ENCODE results near the gene BTBD19. TPM values are rescaled to one million over a fixed set of nuclear protein-coding genes. Genes with fewer than 3 reads are reported as not detected.
"Not testable (repeated sequence)": the region's sequence is repeated elsewhere in the genome, so short reads cannot be mapped to it uniquely, and the experiment has no call there.

The BTBD19 gene
- total RNA-seq, 2 experiments from 2014 or later: 4.5 to 8.8 TPM

DNA sequence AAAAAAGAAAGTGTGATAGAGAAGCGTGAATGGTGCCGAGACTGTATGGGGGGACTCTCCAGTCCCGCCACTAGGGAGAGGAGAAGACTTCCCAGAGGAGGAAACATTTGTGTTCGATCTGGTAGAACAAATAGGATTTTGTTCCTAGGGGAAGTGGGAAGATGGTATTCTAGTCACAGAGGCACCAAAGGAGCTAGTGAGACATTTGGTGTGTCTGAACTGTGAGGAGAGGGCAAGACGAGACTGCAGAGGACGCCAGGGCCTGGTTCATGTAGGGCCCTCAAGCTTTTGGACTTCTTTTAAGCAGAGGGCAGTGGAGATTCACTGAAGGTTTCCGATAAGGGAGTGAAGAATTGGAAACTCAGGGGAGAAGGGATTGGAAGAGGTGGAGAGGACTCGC, 2.9 kb downstream of the BTBD19 start:
- ATAC-seq: no peak
- H3K27ac Mint-ChIP-seq: peak overlapping the region; percentile 100
- H3K36me3 Mint-ChIP-seq (ENCODE audit: low read depth): peaks cover 55% of the 10 kb centered on the region
- DNase-seq: no peak
- H3K4me3 Mint-ChIP-seq: no peak overlapping the region
- POLR2A ChIA-PET: interaction anchor here (0.7 to 16.7 kb wide), 5 partner anchors 9 to 90 kb away, joined by 3 to 713 read pairs (median 41); partner anchors contain the start of gene PLK3
- no peaks in the 10 kb centered on the region for H3K9me3 Mint-ChIP-seq (ENCODE audit: insufficient read depth)
- H3K4me1 Mint-ChIP-seq (ENCODE audit: low read depth): peaks cover 81% of the 10 kb centered on the region
- CTCF ChIA-PET: interaction anchor here (1.0 to 4.1 kb wide), 3 partner anchors 8 to 25 kb away, joined by 3 to 66 read pairs (median 34); partner anchors contain the start of gene PLK3
- no peaks in the 10 kb centered on the region for H3K27me3 Mint-ChIP-seq (ENCODE audit: low read depth)

DNA sequence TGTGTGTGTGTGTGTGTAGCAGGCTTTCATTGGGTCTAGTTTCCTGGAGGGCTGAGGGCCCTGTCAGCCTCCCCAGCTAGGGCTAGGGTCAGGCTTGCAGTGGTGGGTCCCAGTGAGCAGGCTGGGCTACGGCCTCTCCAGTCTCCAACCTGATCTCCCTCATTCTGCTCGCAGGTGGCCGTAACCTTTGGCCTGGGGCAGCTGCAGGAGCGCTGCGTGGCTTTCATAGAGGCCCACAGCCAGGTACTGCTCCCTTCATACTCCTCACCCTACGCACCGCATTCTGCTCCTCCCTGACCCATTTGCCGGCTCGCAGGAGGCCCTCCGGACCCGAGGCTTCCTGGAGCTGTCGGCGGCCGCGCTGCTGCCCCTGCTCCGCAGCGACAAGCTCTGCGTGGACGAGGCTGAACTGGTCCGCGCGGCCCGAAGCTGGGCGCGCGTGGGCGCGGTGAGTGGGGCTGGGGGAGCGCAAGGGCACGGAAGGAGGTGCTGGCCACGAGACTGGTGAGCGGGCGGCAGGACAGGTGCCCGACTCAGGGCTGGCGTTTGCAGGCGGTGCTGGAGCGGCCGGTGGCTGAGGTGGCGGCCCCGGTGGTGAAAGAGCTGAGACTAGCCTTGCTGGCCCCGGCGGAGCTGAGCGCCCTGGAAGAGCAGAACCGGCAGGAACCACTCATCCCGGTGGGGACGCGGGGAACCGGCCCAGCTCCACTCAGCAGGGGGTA, 4.7 kb downstream of the BTBD19 start:
- Mint-ChIP-seq H3K4me1 (ENCODE audit: low read depth) (peaks cover 70% of the 10 kb centered on the region), H3K4me3 (peak overlapping the region; percentile 84), H3K36me3 (ENCODE audit: low read depth) (peaks cover 40% of the 10 kb centered on the region), H3K27me3 (ENCODE audit: low read depth) (no peaks in the 10 kb centered on the region), H3K9me3 (ENCODE audit: insufficient read depth) (no peaks in the 10 kb centered on the region), H3K27ac (peak overlapping the region; percentile 100)
- POLR2A ChIA-PET: interaction anchor here (0.6 to 16.7 kb wide), 14 partner anchors 7 to 490 kb away, joined by 3 to 713 read pairs (median 8); partner anchors contain the start of genes PLK3, RNU5D-1 and RPS8
- DNase-seq (no peak), ATAC-seq (no peak)
- CTCF ChIA-PET: interaction anchor here (1.3 to 4.0 kb wide), 5 partner anchors 8 to 68 kb away, joined by 3 to 34 read pairs (median 6); partner anchors contain the start of gene PLK3

- Mint-ChIP-seq H3K4me3 (peak overlapping the region; percentile 84), H3K4me1 (ENCODE audit: low read depth) (peaks cover 65% of the 10 kb centered on the region), H3K36me3 (ENCODE audit: low read depth) (peaks cover 20% of the 10 kb centered on the region)
- ATAC-seq; H3K27me3 Mint-ChIP-seq (ENCODE audit: low read depth); H3K27ac Mint-ChIP-seq; DNase-seq; H3K9me3 Mint-ChIP-seq (ENCODE audit: insufficient read depth): not testable (repeated sequence)
- ChIA-PET POLR2A (interaction anchor here (0.7 to 10.0 kb wide), 2 partner anchors 16 to 85 kb away, joined by 3 to 229 read pairs; partner anchors contain the start of genes PLK3 and RNU5D-1), CTCF (interaction anchor here (4.0 kb wide), 1 partner anchor 16 kb away, joined by 34 read pairs; the partner anchor contains the start of gene PLK3)
Observed at GRCh38 chr1:44815926-44816325, 7.6 kb downstream of the BTBD19 start.

DNA sequence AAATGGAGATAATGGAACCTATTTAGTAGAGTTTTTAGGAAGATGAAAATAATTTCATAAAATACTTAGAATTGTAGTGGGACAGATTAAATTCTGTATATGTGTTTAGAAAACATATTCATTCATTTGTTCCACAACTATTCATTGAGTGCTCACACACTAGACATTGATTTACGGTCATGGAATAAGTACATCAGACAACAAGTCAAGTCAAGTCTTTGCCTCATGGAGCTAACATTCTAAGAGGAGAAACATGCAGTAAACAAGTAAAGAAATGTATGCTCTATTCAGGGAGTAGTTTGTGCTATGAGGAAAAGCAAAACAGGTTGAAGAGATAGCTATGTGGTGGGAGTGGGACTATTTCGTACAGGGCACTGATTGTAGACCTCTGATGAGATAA, 9.0 kb downstream of the BTBD19 start:
- peak overlapping the region; percentile 40 for H3K27ac Mint-ChIP-seq
- ChIA-PET POLR2A (interaction anchor here (0.5 to 16.3 kb wide), 5 partner anchors 13 to 195 kb away, joined by 3 to 713 read pairs (median 3); partner anchors contain the start of genes BTBD19, DYNLT4, PLK3 and RNU5D-1), CTCF (interaction anchor here (1.3 to 4.8 kb wide), 4 partner anchors 17 to 86 kb away, joined by 3 to 46 read pairs (median 15); partner anchors contain the start of genes PLK3 and RNU5D-1)
- peak overlapping the region; percentile 16 for H3K4me3 Mint-ChIP-seq
- DNase-seq (no peak), ATAC-seq (no peak)
- H3K9me3 Mint-ChIP-seq (ENCODE audit: insufficient read depth): no peaks in the 10 kb centered on the region
- no peaks in the 10 kb centered on the region for H3K27me3 Mint-ChIP-seq (ENCODE audit: low read depth)
- peaks cover 17% of the 10 kb centered on the region for H3K36me3 Mint-ChIP-seq (ENCODE audit: low read depth)
- peaks cover 61% of the 10 kb centered on the region for H3K4me1 Mint-ChIP-seq (ENCODE audit: low read depth)

DNA sequence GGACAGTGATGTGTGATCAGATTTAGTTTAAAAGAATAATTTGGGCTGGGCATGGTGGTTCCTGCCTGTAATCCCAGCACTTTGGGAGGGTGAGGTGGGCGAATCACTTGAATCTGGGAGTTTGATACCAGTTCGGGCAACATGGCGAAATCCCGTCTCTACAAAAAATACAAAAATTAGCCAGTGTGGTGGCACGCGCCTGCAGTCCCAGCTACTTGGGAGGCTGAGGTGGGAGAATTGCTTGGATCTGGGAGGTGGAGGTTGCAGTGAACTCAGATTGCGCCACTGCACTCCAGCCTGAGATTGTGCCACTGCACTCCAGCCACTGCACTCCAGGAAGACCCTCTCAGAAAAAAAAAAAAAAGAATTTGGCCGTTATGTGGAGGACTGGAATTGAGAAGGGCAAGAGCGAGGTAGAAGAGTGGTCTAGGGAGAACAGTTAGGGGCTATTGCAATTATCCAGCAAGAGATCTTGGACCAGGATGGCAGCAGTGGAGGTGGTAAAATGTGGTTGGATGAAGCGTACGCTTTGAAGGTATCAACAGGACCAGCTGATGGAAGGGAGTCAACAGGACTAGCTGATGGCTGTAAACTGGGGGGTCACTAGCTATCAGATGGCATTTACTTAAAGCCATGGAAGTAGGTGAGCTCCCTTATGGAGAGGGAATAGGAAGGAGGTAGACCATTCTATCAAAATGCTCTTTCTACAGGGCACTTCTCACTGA, 9.6 kb downstream of the BTBD19 start:
- no peaks in the 10 kb centered on the region for H3K27me3 Mint-ChIP-seq (ENCODE audit: low read depth)

DNA sequence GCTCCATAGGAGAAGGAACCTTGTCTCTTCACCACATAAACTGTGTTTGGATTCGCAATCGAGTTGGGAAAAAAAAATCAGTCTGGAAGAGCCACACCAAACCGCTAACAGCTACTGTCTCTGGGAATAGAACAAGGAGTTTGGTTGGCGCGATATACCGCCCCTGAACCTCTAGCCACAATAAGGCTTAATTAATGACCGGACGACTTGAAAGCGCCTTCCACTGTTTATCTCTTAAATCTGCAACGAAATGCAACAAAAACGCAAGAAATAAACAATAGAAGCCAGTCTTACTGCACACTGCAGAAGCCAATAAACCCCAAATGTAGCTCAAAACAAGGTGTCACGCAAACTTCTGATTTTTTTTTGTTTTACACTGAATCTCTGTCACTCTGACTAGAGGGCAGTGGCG, 10.9 kb downstream of the BTBD19 start:
- H3K36me3 Mint-ChIP-seq (ENCODE audit: low read depth): peaks cover 11% of the 10 kb centered on the region
- ATAC-seq (no peak), DNase-seq (no peak)
- CTCF ChIA-PET: interaction anchor here (0.7 to 4.8 kb wide), 15 partner anchors 9 to 191 kb away, joined by 3 to 46 read pairs (median 4); partner anchors contain the start of genes DYNLT4, PLK3 and RNU5D-1
- POLR2A ChIA-PET: interaction anchor here (0.6 to 16.3 kb wide), 39 partner anchors 8 to 766 kb away, joined by 3 to 713 read pairs (median 5); partner anchors contain the start of genes BEST4, BTBD19, DYNLT4 and EIF2B3
- peaks cover 55% of the 10 kb centered on the region for H3K4me1 Mint-ChIP-seq (ENCODE audit: low read depth)
- H3K27ac Mint-ChIP-seq: peak overlapping the region; percentile 100
- H3K9me3 Mint-ChIP-seq (ENCODE audit: insufficient read depth): no peaks in the 10 kb centered on the region
- H3K27me3 Mint-ChIP-seq (ENCODE audit: low read depth): no peaks in the 10 kb centered on the region
- H3K4me3 Mint-ChIP-seq: peak overlapping the region; percentile 92

More for the DNA sequence above, 9.6 kb downstream of the BTBD19 start:
- H3K4me1 Mint-ChIP-seq (ENCODE audit: low read depth): peaks cover 61% of the 10 kb centered on the region
- peak overlapping the region; percentile 92 for H3K4me3 Mint-ChIP-seq
- DNase-seq (no peak), ATAC-seq (no peak)
- ChIA-PET CTCF (interaction anchor here (1.0 to 4.8 kb wide), 8 partner anchors 8 to 96 kb away, joined by 3 to 46 read pairs (median 6); partner anchors contain the start of genes DYNLT4, PLK3 and RNU5D-1), POLR2A (interaction anchor here (0.5 to 16.3 kb wide), 5 partner anchors 14 to 194 kb away, joined by 3 to 713 read pairs (median 44); partner anchors contain the start of genes BTBD19, DYNLT4, PLK3 and RNU5D-1)
- peak overlapping the region; percentile 66 for H3K27ac Mint-ChIP-seq
- H3K36me3 Mint-ChIP-seq (ENCODE audit: low read depth): peaks cover 17% of the 10 kb centered on the region
- no peaks in the 10 kb centered on the region for H3K9me3 Mint-ChIP-seq (ENCODE audit: insufficient read depth)

DNA sequence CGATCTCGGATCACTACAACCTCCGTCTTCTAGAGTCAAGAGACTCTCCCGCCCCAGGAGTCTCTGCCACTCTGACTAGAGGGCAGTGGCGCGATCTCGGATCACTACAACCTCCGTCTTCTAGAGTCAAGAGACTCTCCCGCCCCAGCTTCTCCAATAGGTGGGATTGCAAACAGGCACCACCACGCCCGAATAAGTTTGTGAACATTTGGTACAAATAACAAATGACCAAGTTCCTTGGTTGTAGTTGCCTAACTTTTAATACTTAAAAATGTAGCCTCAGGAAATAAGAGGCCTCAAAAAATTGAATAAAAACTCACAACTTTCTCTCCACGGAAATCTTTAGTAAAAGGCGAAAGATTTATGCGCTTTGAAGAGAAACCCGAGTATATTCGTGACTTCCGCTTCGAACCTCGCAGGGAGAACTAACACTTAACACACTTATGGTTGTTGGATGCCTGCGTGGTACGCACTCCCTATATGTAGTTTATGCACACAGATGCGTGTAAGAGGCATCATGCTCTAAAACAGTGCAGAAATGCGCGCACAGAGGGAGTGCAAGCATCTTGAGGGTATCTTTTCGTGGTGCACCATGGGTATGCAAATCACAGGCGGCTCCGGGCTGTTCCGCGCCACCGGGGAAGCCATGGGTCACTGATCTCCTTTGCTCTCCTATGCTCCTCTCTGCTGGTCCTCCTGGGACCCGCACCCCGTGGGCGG, 11.4 kb downstream of the BTBD19 start:
- H3K4me1 Mint-ChIP-seq (ENCODE audit: low read depth): peaks cover 51% of the 10 kb centered on the region
- ChIA-PET CTCF (interaction anchor here (0.7 to 4.8 kb wide), 17 partner anchors 10 to 192 kb away, joined by 3 to 46 read pairs (median 4); partner anchors contain the start of genes HECTD3, PLK3, RNU5D-1 and UROD), POLR2A (interaction anchor here (0.6 to 16.3 kb wide), 43 partner anchors 8 to 765 kb away, joined by 3 to 713 read pairs (median 5); partner anchors contain the start of genes BEST4, BTBD19, DYNLT4 and EIF2B3)
- DNase-seq (peak; percentile 92), ATAC-seq (peak; percentile 92)
- peak overlapping the region; percentile 92 for H3K4me3 Mint-ChIP-seq
- H3K27me3 Mint-ChIP-seq (ENCODE audit: low read depth): no peaks in the 10 kb centered on the region
- H3K9me3 Mint-ChIP-seq (ENCODE audit: insufficient read depth): no peaks in the 10 kb centered on the region
- H3K27ac Mint-ChIP-seq: peak overlapping the region; percentile 100
- H3K36me3 Mint-ChIP-seq (ENCODE audit: low read depth): peaks cover 10% of the 10 kb centered on the region

DNA sequence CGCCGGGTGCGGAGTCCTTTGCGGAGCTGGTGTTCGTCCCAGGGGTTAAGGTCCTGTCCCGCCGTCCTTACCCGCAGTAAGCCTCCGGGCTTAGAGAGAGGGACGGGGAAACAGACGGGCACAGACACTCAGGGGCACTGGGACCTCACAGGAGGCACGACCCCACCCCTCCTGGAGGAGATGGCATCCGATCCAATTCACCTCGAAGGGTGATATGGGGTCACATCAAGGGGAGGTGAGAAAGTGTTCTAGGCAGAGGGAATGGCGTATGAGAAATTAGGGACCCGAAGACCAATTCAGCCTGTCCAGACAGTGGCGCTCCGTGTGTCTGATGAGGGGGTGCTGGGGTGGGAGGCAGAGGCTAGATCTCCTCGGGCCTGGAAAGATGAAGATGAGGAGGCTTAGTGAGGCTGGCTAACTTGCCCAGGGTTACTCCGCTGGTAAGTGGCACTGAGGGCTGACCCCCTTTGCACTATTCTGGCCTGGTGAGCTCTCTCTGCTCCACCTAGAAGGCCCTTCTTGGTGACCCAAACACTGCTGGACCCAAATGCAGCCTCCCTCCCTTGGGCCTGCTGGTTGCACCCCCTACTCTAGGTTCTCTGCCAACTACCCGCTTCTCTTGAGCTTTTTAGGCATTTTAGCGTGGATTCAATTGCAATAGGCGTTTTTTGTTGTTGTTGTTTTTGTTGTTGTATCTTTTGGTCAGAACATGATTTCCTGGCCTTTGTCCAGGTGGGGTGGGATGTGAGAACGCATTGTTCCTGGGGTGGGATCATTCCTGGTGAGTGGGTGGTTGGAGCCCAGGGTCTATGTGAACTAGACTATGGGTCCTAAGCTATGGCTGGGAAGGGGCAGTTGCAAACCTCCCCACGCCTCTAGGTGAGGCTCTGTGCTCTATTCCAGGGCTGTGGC, 12.3 kb downstream of the BTBD19 start:
- ATAC-seq (no peak), DNase-seq (no peak)
- no peaks in the 10 kb centered on the region for H3K27me3 Mint-ChIP-seq (ENCODE audit: low read depth)
- peak overlapping the region; percentile 92 for H3K4me3 Mint-ChIP-seq
- H3K36me3 Mint-ChIP-seq (ENCODE audit: low read depth): peaks cover 4% of the 10 kb centered on the region
- peaks cover 45% of the 10 kb centered on the region for H3K4me1 Mint-ChIP-seq (ENCODE audit: low read depth)
- H3K9me3 Mint-ChIP-seq (ENCODE audit: insufficient read depth): no peaks in the 10 kb centered on the region
- POLR2A ChIA-PET: interaction anchor here (0.7 to 16.3 kb wide), 14 partner anchors 7 to 670 kb away, joined by 3 to 713 read pairs (median 22); partner anchors contain the start of genes BEST4, BTBD19, DYNLT4 and HECTD3
- peak overlapping the region; percentile 100 for H3K27ac Mint-ChIP-seq
- CTCF ChIA-PET: interaction anchor here (0.8 to 4.8 kb wide), 8 partner anchors 10 to 191 kb away, joined by 3 to 46 read pairs (median 6); partner anchors contain the start of genes HECTD3, PLK3, RNU5D-1 and UROD

DNA sequence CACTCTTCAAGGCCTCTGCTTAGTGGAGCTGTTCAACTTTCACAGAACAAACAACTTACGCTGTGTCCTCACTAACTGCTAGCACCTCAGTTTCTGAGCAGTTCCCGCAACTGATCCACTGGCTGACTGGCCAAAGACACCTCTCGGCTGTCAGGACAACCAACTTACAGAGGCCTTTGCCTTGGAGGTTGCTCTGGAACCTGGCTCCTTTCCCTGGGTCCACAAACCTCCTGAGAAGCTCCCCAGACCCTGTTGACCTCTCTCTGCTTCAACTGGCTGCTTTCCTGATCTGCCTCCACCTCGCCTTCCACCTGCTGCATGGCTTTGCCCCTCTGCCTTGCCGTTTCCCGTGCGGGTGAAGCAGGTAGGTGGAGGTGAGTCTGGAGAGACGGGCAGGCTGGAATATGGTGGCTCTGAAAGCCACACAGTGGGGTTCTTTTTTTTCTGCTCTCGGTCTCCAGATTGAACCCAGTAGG, 13.0 kb downstream of the BTBD19 start:
- Mint-ChIP-seq H3K27me3 (ENCODE audit: low read depth) (no peaks in the 10 kb centered on the region), H3K9me3 (ENCODE audit: insufficient read depth) (no peaks in the 10 kb centered on the region), H3K4me3 (peak overlapping the region; percentile 92), H3K36me3 (ENCODE audit: low read depth) (no peaks in the 10 kb centered on the region), H3K27ac (peak overlapping the region; percentile 100), H3K4me1 (ENCODE audit: low read depth) (peaks cover 47% of the 10 kb centered on the region)
- POLR2A ChIA-PET: interaction anchor here (0.6 to 16.3 kb wide), 11 partner anchors 8 to 190 kb away, joined by 4 to 713 read pairs (median 31); partner anchors contain the start of genes BEST4, BTBD19, DYNLT4 and HECTD3
- CTCF ChIA-PET: interaction anchor here (1.0 to 4.8 kb wide), 10 partner anchors 10 to 191 kb away, joined by 3 to 46 read pairs (median 6); partner anchors contain the start of genes HECTD3, PLK3 and UROD
- ATAC-seq (no peak), DNase-seq (no peak)
